GM15510 (cell line): ENCODE data around the gene WDR83.

ENCODE experiments used
- POLR2A ChIP-seq: IDR thresholded peaks from 3 replicates; pipeline ENCODE4 v1.6.1; 2011; ENCODE audit warnings: borderline replicate concordance; ENCODE audit not compliant: insufficient read length; ENCODE audit errors: extremely low read depth

The WDR83 gene, protein sequence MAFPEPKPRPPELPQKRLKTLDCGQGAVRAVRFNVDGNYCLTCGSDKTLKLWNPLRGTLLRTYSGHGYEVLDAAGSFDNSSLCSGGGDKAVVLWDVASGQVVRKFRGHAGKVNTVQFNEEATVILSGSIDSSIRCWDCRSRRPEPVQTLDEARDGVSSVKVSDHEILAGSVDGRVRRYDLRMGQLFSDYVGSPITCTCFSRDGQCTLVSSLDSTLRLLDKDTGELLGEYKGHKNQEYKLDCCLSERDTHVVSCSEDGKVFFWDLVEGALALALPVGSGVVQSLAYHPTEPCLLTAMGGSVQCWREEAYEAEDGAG

DNA sequence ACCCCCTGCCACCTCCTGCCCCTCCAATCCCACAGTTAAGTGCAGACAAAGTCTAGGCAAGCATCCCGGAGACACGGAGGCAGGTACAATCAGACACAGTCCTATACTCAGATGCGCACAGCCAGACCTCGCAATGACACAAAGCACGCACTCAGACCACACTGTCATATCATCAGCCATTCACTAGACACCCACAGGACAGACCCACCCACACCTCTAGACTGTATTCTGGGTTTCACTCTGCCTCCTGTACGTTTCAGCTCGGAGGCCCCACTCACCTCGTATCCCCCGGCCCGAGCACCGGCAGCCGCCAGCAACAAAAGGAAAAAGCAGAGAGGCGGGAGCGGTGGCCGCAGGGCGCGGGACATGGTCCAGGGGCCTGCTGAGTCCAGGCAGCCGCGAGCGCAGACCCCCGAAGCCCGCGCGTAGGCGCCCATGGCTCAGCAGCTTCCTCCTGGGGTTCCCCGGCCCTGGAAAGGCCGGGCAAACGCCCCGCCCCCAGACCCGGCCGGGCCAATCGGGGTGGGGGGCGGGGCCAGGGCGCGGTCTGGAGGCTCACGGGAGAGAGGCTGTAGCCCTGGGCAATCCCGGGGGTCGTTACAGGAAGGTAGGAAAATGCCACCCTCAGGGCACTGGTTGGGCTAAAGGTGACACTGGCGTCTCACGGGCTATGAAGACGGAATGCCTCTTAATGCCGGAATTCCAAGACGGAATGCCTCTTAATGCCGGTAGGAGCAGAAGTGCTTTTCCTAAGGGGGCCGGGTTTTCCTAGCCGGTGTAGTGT is at the start of gene WDR83, which contains the start of gene MAN2B1:
Gene WDR83 (plus strand): TSS at position 543 of the 784 bp plus-strand sequence. CDS start 2,984 bp downstream, outside the sequence.
Gene MAN2B1 (minus strand): TSS at position 478 of the 784 bp plus-strand sequence. CDS start 41 bp downstream, at position 437.
- TF ChIP-seq POLR2A = peak; percentile 68

DNA sequence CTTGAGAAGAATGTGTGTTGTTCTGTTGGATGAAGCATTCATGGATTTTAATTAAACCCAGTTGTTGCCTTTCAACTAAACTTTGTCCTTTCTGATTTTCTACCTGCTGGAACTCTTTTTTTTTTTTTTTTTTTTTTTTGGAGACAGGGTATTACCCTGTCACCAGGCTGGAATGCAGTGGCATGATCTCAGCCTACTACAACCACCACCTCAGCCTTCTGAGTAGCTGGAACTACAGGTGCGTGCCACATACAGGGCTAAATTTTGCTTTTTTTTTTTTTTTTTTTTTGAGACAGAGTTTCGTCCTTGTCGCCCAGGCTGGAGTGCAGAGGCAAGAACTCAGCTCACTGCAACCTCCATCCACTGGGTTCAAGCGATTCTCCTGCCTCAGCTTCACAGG is 49.0 kb upstream of the WDR83 start:
- TF ChIP-seq POLR2A = no peak

DNA sequence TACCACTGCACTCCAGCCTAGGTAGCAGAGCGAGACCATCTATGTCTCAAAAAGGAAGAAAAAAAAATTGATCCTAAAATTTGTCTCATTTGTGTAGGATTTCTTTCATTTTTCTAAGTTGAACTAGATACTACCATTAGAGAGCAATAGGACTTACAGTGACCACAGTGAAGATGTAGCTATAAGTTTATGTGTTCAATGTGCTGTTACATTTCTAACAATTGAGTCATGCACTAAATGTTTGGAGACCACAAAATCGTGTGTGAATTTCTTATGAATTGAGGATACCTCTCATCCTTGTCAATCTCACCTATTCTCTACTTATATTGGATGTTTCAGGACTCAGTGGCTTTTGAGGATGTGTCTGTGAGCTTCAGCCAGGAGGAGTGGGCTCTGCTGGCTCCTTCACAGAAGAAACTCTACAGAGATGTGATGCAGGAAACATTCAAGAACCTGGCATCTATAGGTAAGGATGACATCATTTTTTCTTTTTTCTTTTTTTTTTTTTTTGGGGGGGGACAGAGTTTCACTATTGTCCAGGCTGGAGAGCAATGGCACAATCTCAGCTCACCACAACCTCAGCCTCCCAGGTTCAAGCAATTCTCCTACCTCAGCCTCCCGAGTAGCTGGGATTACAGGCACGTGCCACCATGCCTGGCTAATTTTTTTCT is 43.1 kb upstream of the WDR83 start:
- TF ChIP-seq POLR2A = no peak

DNA sequence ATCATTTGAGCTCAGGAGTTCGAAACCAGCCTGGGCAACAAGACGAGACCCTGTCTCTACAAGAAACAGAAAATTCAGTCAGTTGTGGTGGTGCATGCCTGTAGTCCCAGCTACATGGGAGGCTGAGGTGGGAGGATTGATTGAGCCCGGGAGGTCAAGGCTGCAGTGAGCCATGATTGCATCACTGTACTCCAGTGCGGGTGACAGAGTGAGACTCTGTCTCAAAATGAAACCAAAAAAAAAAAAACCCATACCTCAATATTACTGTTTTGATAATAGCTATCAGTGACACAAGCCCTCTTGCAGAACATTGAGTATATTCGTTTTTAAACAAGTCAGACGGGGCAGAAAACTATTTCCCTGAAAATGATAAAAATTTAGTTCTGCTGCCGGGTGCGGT is 39.6 kb upstream of the WDR83 start:
- TF ChIP-seq POLR2A = no peak

DNA sequence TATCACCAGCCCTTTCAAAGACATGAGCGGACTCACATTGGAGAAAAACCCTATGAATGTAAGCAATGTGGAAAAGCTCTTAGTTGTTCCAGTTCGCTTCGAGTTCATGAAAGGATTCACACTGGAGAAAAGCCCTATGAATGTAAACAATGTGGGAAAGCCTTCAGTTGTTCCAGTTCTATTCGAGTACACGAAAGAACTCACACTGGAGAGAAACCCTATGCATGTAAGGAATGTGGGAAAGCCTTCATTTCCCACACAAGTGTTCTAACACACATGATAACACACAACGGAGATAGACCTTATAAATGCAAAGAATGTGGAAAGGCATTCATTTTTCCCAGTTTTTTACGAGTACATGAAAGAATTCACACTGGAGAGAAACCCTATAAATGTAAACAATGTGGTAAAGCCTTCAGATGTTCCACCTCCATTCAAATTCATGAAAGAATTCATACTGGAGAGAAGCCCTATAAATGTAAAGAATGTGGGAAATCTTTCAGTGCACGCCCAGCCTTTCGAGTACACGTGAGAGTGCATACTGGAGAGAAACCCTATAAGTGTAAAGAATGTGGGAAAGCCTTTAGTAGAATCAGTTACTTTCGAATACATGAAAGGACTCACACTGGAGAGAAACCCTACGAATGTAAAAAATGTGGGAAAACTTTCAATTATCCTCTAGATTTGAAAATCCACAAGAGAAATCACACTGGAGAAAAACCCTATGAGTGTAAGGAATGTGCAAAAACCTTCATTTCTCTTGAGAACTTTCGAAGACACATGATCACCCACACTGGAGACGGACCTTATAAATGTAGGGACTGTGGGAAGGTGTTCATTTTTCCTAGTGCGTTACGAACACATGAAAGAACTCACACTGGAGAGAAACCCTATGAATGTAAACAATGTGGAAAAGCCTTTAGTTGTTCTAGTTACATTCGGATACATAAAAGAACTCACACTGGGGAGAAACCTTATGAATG is 38.3 kb upstream of the WDR83 start:
- no peak for TF ChIP-seq POLR2A

DNA sequence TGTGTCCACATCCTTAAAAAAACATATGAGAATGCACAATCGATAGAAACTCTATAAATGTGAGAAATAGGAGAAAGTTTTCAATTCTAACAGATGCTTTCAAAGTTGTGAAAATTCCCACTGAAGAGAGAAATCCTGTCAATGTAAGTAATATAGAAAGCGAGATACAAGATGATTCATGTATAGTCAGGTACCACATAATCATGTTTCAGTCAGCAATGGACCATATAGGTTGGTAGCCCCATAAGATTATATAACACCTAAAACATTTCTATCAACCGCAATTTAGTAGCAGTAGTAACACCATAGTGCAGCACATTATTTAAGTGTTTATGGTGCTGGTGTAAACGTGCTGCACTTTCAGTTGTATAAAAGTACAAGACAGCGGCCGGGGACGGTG is 37.4 kb upstream of the WDR83 start:
- TF ChIP-seq POLR2A = no peak

DNA sequence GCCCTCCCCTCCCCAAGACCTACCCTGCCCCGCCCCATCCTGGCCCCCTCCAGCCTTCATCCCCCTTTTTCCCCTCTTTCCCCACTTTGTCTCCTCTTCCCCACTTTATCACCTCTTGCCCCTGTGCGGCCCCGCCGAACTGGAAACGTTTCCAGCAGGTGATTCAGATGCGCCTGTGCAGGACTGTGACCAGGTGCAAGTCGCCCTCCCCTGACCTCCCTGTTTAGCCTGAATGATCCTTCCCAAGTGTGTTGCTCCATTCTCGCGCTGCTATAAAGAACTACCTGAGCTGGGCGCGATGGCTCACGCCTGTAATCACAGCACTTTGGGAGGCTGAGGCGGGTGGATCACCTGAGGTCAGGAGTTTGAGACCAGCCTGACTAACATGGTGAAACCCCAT is 30.0 kb upstream of the WDR83 start:
- TF ChIP-seq POLR2A = no peak

DNA sequence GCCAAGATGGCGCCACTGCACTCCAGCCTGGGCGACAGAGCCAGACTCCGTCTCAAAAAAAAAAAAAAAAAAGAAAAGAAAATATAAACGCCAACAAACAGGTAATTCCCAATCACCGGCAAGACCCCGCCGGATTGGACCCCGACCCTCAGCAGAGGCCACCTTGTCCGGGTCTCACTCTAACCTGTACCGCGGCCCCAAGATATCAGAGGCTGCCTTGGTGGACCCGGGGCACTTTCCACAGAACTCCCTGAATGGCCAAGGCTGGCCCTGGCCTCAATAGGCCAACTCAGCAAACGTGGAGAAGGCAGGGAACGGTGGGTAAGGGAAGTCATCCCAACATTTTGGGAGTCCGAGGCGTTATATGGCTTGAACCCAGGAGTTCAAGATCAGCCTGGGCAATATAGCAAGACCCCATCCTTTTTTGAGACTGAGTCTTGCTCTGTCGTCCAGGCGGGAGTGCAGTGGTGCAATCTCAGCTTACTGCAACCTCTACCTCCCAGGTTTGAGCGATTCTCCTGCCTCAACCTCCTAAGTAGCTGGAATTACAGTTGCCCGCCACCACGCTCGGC is 27.9 kb upstream of the WDR83 start:
- no peak for TF ChIP-seq POLR2A

DNA sequence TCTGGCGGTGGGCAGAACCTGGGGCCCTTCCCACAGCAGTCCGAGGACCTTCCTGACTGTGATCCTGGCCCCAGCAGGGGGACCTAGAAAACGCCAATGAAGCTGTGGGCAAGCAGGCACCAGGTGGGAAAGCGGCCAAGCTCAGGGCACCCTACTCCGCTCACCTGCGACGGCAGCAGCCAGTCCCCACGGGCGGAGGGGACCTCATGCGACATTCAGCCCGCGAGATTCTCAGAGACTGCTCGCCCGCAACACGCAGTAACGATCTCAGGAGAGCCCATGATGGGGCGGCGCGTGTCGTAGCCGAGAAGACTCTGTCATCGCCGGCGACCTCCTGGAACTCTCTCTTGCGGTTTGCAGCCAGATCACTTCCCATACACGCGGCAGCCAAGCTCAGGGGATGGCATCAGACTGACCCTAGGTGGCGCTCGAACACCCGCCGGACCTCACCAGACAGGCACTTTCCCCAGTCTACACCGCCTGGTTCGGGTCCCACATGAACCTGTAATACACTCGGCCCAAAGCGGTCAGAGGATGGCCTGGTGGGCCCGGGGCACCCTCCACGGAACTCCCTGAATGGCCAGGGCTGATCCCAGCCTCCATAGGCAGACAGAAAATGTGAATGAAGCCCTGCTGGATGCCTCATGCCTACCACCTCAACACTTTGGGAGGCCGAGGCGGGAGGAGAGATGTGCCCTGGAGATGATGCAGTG is 26.6 kb upstream of the WDR83 start:
- TF ChIP-seq POLR2A = no peak

DNA sequence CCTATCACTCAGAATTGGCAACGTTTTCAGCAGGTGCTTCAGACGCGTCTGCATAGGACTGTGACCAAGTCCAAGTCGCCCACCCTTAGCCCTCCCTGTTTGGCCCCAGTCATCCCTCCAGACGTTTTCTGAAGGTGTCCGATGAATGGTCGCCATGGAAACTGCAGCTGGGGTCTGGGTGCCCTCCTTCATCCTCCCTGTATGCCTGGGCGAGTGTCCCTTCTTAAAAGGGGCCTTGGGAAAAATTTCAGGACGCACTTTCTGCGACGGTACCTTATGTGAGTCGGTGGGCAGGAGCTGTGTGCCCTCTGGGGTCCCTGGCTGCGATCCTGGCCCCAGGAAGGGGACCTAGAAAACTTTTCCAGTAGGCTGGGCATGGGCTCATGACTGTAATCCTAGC is 25.2 kb upstream of the WDR83 start:
- TF ChIP-seq POLR2A = no peak

DNA sequence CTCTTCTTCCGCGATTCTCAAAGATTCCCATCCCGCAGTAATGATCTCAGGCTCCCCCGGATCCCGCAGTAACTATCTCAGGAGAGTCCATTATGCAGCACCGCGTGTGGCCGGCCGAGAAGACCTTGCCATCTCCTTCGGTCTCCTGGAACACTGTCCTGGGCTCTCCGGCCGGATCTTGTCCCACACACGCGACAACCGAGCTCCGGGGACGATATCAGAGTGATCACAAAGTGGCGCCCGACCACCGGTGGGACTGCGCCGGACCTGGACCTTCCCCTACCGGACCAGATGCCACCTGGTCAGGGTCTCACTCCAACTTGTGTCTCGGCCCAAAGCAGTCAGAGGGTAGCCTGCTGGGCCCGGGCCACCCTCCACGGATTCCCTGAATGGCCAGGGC is 24.1 kb upstream of the WDR83 start:
- no peak for TF ChIP-seq POLR2A

DNA sequence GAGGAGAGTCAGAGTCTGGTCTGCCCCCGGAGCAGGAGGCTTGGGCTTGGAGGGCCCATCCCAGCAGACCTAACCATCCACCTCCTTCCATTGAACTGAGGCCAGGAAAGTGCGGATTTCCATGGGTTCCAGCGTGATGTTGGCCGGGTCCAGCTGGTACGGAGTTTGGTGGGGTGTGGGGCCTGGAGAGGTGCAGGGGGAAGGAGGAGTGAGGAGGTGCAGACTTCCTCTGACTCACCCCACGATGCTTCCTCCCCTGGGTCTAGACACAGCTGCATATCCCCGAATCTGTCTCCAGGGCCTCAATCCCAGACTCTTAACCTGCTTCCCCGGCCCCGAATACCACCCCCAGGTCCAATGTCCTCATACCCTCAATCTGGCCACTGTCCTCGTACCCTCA is 20.1 kb upstream of the WDR83 start:
- no peak for TF ChIP-seq POLR2A

DNA sequence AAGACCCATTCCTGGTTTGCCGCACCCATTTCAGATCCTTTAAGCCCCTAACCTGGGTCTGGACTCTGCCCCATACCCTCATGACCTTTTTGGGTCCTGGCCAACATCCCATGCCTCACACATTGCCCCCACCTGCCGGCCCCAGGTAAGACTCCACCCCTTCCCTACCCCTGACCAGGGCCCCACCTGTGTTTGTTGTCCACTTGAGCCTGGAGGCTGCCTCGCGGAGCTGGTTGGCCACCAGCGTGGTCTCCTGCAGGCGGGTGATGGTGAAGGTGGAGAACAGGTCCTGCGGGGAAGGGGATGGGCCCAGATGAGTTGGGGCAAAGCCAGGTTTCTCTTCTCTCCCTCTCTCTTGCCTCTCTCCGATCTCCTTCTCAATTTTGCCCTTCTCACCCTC is 19.6 kb upstream of the WDR83 start:
- no peak for TF ChIP-seq POLR2A
